K562 (cell line): ENCODE data around the gene HAAO. TPM values are rescaled to one million over a fixed set of nuclear protein-coding genes. Genes with fewer than 3 reads are reported as not detected.
A peak's percentile ranks its signal among the peaks of the same experiment; 100 is the strongest.

Source experiments
- BHLHE40 ChIP-seq: IDR thresholded peaks from 2 replicates; pipeline ENCODE4 v1.6.1; 2011; ENCODE audit warnings: low read length, improper control_type of control experiment
- CBX5 ChIP-seq: IDR thresholded peaks from 2 replicates; pipeline ENCODE4 v1.6.1; 2014; ENCODE audit warnings: low read depth, borderline replicate concordance
- EP400 ChIP-seq: fragments of 450-650 bp; IDR thresholded peaks from 2 replicates; pipeline ENCODE4 v1.6.1; 2017; ENCODE audit warnings: antibody characterized with exemption, mild to moderate bottlenecking, moderate library complexity
- ETV6 ChIP-seq, 3 experiments: fragments of 150-350 bp in 1 of 3; sonication (generic) in 1 of 3; formaldehyde crosslinking in 1 of 3; IDR thresholded peaks; 2 replicates each; pipeline versions ENCODE4 v1.6.1 to v1.8.0; 2014 to 2022; ENCODE audit warnings: borderline replicate concordance in 2 of 3, low read depth in 2 of 3, antibody characterized with exemption in 1 of 3, low read length in 1 of 3, mild to moderate bottlenecking in 1 of 3, missing genetic modification reagents in 1 of 3
- GABPB1 ChIP-seq: sonication (generic); formaldehyde crosslinking; IDR thresholded peaks from 2 replicates; pipeline ENCODE4 v1.8.0; 2022; ENCODE audit warnings: mild to moderate bottlenecking, missing genetic modification reagents
- JUND ChIP-seq, 2 experiments: IDR thresholded peaks; 2 replicates in 1 of 2; 3 replicates in 1 of 2; pipeline ENCODE4 v1.6.1; 2011; ENCODE audit warnings: borderline replicate concordance in 2 of 2, low read depth in 2 of 2, low read length in 2 of 2, improper control_type of control experiment in 1 of 2, missing biosample characterization in 1 of 2, missing genetic modification characterization in 1 of 2, missing genetic modification reagents in 1 of 2
- KAT7 ChIP-seq: sonication (generic); formaldehyde crosslinking; IDR thresholded peaks from 2 replicates; pipeline ENCODE4 v1.8.0; 2022; ENCODE audit warnings: missing genetic modification reagents, mild to moderate bottlenecking, borderline replicate concordance
- MAZ ChIP-seq, 2 experiments: fragments of 450-650 bp in 1 of 2; sonication (generic) in 1 of 2; formaldehyde crosslinking; IDR thresholded peaks in 1 of 2; conservative IDR thresholded peaks in 1 of 2; 2 replicates each; pipeline versions ENCODE4 v1.4.0 to v1.5.0; 2020; ENCODE audit warnings: mild to moderate bottlenecking in 1 of 2, missing genetic modification reagents in 1 of 2
- polyA plus RNA-seq, 8 experiments: library from polyadenylated mRNA; depleted of rRNA in 4 of 8; stranded (reverse) in 5 of 8; unstranded in 3 of 8; fragments of >200 nt; fragmentation: Nextera tagmentation in 2 of 8; fragmentation: Illumina TruSeq in 1 of 8; extraction: Ambion mirVana in 2 of 8; extraction: Trizol in 1 of 8; gene quantifications; 2 replicates each; pipeline versions ENCODE4 v1.2.1 to v1.2.3, GENCODE V29; 2011 to 2014; ENCODE audit warnings: inconsistent platforms in 1 of 8, missing spikeins in 1 of 8
- total RNA-seq, 7 experiments: library from RNA; depleted of rRNA in 6 of 7; stranded (reverse); fragments of >200 nt in 6 of 7; fragmentation: Illumina TruSeq in 2 of 7; extraction: Trizol in 2 of 7; gene quantifications; 2 replicates each; pipeline versions ENCODE4 v1.2.1 to v1.2.3, GENCODE V29; 2011 to 2021; ENCODE audit warnings: low replicate concordance in 1 of 7
- TF ChIP-seq, protein P1 (sequence below): fragments of 450-650 bp; IDR thresholded peaks from 2 replicates; pipeline ENCODE4 v1.6.1; 2016; ENCODE audit warnings: borderline replicate concordance
- TF ChIP-seq, protein P2 (sequence below): fragments of 450-650 bp; IDR thresholded peaks from one replicate; pipeline ENCODE4 v1.6.1; 2018; ENCODE audit warnings: mild to moderate bottlenecking, moderate library complexity; ENCODE audit not compliant: partially characterized antibody
- TF ChIP-seq, protein P3 (sequence below): fragments of 250-450 bp; sonication (Bioruptor Pico); IDR thresholded peaks from 2 replicates; pipeline ENCODE4 v1.5.0; 2021
- TF ChIP-seq, protein P4 (sequence below): sonication (generic); formaldehyde crosslinking; IDR thresholded peaks from 2 replicates; pipeline ENCODE4 v1.9.0; 2022; ENCODE audit warnings: mild to moderate bottlenecking, missing genetic modification reagents
- TF ChIP-seq, protein P5 (sequence below): fragments of 450-650 bp; formaldehyde crosslinking; IDR thresholded peaks from 2 replicates; pipeline ENCODE4 v1.4.0; 2020; ENCODE audit warnings: mild to moderate bottlenecking
- TF ChIP-seq, protein P6 (sequence below): sonication (generic); formaldehyde crosslinking; IDR thresholded peaks from 2 replicates; pipeline ENCODE4 v1.9.0; 2022; ENCODE audit warnings: mild to moderate bottlenecking, missing genetic modification reagents
- TF ChIP-seq, protein P7 (sequence below), 2 experiments: fragments of 250-450 bp in 1 of 2; fragments of 450-650 bp in 1 of 2; sonication (Bioruptor Pico) in 1 of 2; IDR thresholded peaks; 2 replicates each; pipeline versions ENCODE4 v1.6.1 to v1.8.0; 2016 to 2021; ENCODE audit warnings: mild to moderate bottlenecking in 2 of 2, moderate library complexity in 2 of 2, missing compliant biosample characterization in 1 of 2, missing genetic modification characterization in 1 of 2

Gene HAAO
- total and polyA plus RNA-seq, 9 of the 15 experiments (the other 6 are each of a cell fraction or from before 2014, with no cell fraction given): not detected

DNA sequence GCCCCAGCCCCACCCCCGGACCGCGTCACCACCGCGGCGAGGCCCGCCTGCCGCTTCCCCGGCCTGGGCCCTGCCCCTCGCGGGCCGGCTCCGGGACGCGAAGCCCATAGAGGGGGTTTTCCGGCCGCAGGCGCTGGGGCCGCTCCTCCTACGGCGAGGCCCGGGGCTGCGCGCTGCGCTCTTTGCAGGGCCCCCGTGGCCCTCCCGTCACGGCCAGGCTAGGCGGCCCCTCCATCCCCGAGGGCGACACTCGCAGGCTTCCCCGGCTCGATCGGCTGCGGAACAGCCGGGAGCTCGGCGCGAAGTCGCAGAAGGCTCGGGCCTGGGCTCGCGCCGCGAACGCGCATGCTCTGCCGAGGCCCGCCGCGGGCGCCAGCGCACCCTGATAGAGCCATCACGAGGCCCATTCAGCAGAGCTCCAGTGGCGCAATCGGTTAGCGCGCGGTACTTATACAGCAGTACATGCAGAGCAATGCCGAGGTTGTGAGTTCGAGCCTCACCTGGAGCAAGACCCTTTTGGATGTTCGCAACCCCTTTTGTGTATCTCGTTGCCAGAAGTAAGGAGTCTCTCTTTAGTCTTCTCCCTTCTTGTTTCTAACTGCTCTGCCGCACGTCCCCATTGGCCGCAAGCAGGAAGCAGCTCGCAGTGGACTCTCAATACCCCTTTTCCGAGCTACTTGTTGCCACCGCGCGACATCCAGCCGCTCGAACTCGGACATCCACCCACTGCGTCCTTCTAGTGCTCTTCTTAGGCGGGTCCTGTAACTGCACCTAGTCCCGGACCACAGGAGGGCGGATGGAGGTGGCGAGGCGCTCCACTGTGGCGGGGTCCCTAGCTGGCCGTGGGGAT, 18.0 kb upstream of the HAAO start (continued):
- TF ChIP-seq JUND (IDR thresholded peaks at IDR 0.05; ENCODE audit: borderline replicate concordance, low read depth, low read length) (peak; percentile 58; the same call in 1 of the 2 replicates), JUND (tag; IDR thresholded peaks at IDR 0.05; ENCODE audit: borderline replicate concordance, low read depth, low read length) (peak; percentile 49; the same call in 1 of the 3 replicates), BHLHE40 (0 out of 2 replicates have a peak, but pooled peaks have one; percentile 42), GABPB1 (CRISPR knock-in tag) (peak; percentile 87), KAT7 (peak; percentile 93), ETV6 (IDR thresholded peaks at IDR 0.05; ENCODE audit: borderline replicate concordance in 1 of 2, low read depth in 2 of 2, low read length in 1 of 2) (no peak), ETV6 (CRISPR knock-in tag; IDR thresholded peaks at IDR 0.05; ENCODE audit: borderline replicate concordance) (peak; percentile 77; the same call in 1 of the 2 replicates), CBX5 (peak; percentile 34; the same call in 1 of the 2 replicates), MAZ (CRISPR knock-in tag; conservative IDR thresholded peaks at IDR 0.05 in 1 of 2, IDR thresholded peaks at IDR 0.05 in 1 of 2) (peak; percentile 35 to 88; a peak in 3 of 4 replicates), EP400 (peak; percentile 62; the same call in 1 of the 2 replicates)
- TF ChIP-seq, protein P1, sequence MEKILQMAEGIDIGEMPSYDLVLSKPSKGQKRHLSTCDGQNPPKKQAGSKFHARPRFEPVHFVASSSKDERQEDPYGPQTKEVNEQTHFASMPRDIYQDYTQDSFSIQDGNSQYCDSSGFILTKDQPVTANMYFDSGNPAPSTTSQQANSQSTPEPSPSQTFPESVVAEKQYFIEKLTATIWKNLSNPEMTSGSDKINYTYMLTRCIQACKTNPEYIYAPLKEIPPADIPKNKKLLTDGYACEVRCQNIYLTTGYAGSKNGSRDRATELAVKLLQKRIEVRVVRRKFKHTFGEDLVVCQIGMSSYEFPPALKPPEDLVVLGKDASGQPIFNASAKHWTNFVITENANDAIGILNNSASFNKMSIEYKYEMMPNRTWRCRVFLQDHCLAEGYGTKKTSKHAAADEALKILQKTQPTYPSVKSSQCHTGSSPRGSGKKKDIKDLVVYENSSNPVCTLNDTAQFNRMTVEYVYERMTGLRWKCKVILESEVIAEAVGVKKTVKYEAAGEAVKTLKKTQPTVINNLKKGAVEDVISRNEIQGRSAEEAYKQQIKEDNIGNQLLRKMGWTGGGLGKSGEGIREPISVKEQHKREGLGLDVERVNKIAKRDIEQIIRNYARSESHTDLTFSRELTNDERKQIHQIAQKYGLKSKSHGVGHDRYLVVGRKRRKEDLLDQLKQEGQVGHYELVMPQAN: no peak
- TF ChIP-seq, protein P2, sequence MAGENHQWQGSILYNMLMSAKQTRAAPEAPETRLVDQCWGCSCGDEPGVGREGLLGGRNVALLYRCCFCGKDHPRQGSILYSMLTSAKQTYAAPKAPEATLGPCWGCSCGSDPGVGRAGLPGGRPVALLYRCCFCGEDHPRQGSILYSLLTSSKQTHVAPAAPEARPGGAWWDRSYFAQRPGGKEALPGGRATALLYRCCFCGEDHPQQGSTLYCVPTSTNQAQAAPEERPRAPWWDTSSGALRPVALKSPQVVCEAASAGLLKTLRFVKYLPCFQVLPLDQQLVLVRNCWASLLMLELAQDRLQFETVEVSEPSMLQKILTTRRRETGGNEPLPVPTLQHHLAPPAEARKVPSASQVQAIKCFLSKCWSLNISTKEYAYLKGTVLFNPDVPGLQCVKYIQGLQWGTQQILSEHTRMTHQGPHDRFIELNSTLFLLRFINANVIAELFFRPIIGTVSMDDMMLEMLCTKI: no peak
- TF ChIP-seq, protein P3, sequence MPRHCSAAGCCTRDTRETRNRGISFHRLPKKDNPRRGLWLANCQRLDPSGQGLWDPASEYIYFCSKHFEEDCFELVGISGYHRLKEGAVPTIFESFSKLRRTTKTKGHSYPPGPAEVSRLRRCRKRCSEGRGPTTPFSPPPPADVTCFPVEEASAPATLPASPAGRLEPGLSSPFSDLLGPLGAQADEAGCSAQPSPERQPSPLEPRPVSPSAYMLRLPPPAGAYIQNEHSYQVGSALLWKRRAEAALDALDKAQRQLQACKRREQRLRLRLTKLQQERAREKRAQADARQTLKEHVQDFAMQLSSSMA (CRISPR knock-in tag): no peak
- TF ChIP-seq, protein P4, sequence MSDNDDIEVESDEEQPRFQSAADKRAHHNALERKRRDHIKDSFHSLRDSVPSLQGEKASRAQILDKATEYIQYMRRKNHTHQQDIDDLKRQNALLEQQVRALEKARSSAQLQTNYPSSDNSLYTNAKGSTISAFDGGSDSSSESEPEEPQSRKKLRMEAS (CRISPR knock-in tag): peak; percentile 89
- TF ChIP-seq, protein P5, sequence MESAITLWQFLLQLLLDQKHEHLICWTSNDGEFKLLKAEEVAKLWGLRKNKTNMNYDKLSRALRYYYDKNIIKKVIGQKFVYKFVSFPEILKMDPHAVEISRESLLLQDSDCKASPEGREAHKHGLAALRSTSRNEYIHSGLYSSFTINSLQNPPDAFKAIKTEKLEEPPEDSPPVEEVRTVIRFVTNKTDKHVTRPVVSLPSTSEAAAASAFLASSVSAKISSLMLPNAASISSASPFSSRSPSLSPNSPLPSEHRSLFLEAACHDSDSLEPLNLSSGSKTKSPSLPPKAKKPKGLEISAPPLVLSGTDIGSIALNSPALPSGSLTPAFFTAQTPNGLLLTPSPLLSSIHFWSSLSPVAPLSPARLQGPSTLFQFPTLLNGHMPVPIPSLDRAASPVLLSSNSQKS (CRISPR knock-in tag): no peak
- TF ChIP-seq, protein P6, sequence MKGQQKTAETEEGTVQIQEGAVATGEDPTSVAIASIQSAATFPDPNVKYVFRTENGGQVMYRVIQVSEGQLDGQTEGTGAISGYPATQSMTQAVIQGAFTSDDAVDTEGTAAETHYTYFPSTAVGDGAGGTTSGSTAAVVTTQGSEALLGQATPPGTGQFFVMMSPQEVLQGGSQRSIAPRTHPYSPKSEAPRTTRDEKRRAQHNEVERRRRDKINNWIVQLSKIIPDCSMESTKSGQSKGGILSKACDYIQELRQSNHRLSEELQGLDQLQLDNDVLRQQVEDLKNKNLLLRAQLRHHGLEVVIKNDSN (CRISPR knock-in tag): peak; percentile 62; the same call in 1 of the 2 replicates
- TF ChIP-seq, protein P7, sequence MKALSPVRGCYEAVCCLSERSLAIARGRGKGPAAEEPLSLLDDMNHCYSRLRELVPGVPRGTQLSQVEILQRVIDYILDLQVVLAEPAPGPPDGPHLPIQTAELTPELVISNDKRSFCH (CRISPR knock-in tag; IDR thresholded peaks at IDR 0.05): no peak
- TF ChIP-seq, protein P7 (tag; IDR thresholded peaks at IDR 0.05): peak; percentile 82
